ENCODE measurements around the gene SH3BP5L. TPM values are rescaled to one million over a fixed set of nuclear protein-coding genes. Genes with fewer than 3 reads are reported as not detected.

Gene SH3BP5L
- total and polyA plus RNA-seq, 8 donors = 9.6 to 20.0 (median 13.8) TPM

- peaks cover 37 to 60% (median 59%) of the 10 kb centered on the region in 4 donors for H3K36me3 ChIP-seq
- peak in 1 of 2 donors; percentile 38 for DNase-seq
- intact Hi-C loops (cut with DNase I; ENCODE audit: low total_unique reads) = no loop called here
- no peak overlapping the region for H3K27ac ChIP-seq
- 75 to 87% (median 82%) methylated on average over 17 to 57 of the region's 57 CpGs for WGBS, 5 donors
- no peak overlapping the region for H3K4me3 ChIP-seq
- peaks cover 8 to 24% (median 21%) of the 10 kb centered on the region in 4 donors for H3K4me1 ChIP-seq
- H3K27me3 ChIP-seq = no peaks in the 10 kb centered on the region
- no peak for TF ChIP-seq CTCF (IDR thresholded peaks at IDR 0.05)
- TF ChIP-seq POLR2A (IDR thresholded peaks at IDR 0.05) = no peak
- H3K9me3 ChIP-seq = no peaks in the 10 kb centered on the region
These were observed 13.9 kb downstream of the SH3BP5L start for GRCh38 chr1:248811514-248812490.

DNA sequence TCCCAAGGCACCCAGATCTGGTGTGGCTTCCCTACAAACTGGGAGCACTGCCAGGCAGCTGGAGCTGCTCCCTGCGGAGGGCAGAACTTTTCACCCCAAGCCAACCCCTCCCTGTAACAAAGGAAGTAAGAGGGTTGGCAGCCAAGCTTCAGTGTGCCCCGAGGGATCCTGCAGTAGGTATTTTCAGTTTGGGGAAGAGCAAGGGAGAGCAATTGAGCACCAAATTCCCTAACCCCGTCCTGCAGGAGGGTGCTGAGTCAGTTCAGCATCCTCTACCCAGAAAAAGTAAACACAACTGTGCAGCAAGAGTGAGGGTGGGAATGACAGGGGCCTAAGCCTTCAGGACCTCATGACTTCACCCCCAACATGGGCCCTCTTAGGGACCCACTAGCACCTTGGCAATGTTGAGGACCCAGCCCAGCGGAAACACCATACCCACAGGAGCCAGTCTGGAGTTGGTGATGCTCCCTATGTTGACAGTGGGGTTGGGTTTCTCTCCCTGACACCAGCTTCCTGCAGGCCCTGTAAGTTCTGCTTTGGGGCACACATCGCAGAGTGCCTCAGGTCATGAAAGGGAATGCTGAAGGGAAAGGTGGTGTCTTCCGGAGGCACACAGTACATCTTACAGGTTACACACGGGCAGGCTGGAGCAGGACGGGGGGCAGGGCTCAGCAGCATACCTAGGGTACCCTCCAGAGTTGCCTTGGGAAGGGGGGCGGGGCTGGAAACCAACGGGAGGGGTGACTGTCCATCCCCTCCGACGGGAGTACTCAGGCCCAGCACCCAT lies 14.8 kb downstream of the SH3BP5L start:
- 52 to 67% (median 55%) methylated on average over 12 of the region's 12 CpGs for WGBS, 5 donors
- H3K9me3 ChIP-seq = no peaks in the 10 kb centered on the region
- no peak overlapping the region for H3K4me3 ChIP-seq
- no peaks in the 10 kb centered on the region for H3K27me3 ChIP-seq
- H3K4me1 ChIP-seq = peaks cover 8 to 32% (median 24%) of the 10 kb centered on the region in 4 donors
- intact Hi-C loops (cut with DNase I; ENCODE audit: low total_unique reads) = no loop called here
- no peak for TF ChIP-seq CTCF (IDR thresholded peaks at IDR 0.05)
- H3K36me3 ChIP-seq = peaks cover 33 to 51% (median 50%) of the 10 kb centered on the region in 4 donors
- peak in 1 of 2 donors; percentile 49 for DNase-seq
- no peak overlapping the region for H3K27ac ChIP-seq

- no peak for DNase-seq
- Histone ChIP-seq H3K9me3 (no peaks in the 10 kb centered on the region), H3K4me3 (no peak overlapping the region), H3K4me1 (peaks cover 8 to 39% (median 32%) of the 10 kb centered on the region in 4 donors), H3K36me3 (peaks cover 25 to 44% (median 42%) of the 10 kb centered on the region in 4 donors), H3K27me3 (no peaks in the 10 kb centered on the region), H3K27ac (no peak overlapping the region)
- intact Hi-C loops (cut with DNase I; ENCODE audit: low total_unique reads) = loop anchor here (5.0 kb wide), 1 partner anchor 188 kb away; no protein-coding TSS in a partner anchor
- no peak for TF ChIP-seq POLR2A (IDR thresholded peaks at IDR 0.05)
- no peak for TF ChIP-seq EP300 (IDR thresholded peaks at IDR 0.05)
- no peak for TF ChIP-seq CTCF (IDR thresholded peaks at IDR 0.05)
- TF ChIP-seq POLR2AphosphoS5 (IDR thresholded peaks at IDR 0.05) = no peak
- WGBS, 5 donors = 76 to 93% (median 82%) methylated on average over 10 of the region's 10 CpGs
These were observed 15.6 kb downstream of the SH3BP5L start for GRCh38 chr1:248810000-248810726.

DNA sequence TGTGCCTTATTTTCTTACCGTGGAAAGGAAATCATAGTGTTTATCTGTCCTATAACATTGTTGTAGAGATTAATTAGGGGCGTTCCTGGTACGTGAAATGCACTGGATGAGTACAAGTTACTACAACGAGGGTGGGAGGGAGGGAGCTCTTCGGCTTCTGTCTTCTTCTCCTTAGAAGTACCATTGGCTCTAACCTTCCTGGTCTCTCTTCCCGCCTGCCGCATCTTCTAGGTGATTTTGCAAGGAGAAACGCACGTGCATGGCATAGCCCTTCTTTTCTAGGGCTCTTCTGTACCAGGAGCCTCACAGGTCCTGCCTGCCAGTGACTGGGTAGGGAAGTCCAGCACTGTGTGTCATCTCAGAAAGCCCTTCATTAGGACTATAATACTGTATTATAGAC lies 16.8 kb downstream of the SH3BP5L start:
- H3K4me3 ChIP-seq = no peak overlapping the region
- TF ChIP-seq CTCF (IDR thresholded peaks at IDR 0.05) (no peak), POLR2AphosphoS5 (IDR thresholded peaks at IDR 0.05) (no peak), POLR2A (IDR thresholded peaks at IDR 0.05) (no peak), EP300 (IDR thresholded peaks at IDR 0.05) (no peak)
- H3K4me1 ChIP-seq = peaks cover 8 to 46% (median 36%) of the 10 kb centered on the region in 4 donors
- intact Hi-C loops (cut with DNase I; ENCODE audit: low total_unique reads) = loop anchor here (5.0 kb wide), 1 partner anchor 187 kb away; no protein-coding TSS in a partner anchor
- no peak overlapping the region for H3K27ac ChIP-seq
- 63 to 73% (median 68%) methylated on average over 9 of the region's 9 CpGs for WGBS, 5 donors
- H3K36me3 ChIP-seq = peaks cover 12 to 31% (median 29%) of the 10 kb centered on the region in 4 donors
- no peak for DNase-seq
- no peaks in the 10 kb centered on the region for H3K27me3 ChIP-seq
- no peaks in the 10 kb centered on the region for H3K9me3 ChIP-seq

All from stomach (tissue), 9 donors.